ENCODE results near the gene FNDC3B. TPM values are rescaled to one million over a fixed set of nuclear protein-coding genes. Genes with fewer than 3 reads are reported as not detected.

Gene FNDC3B
- total RNA-seq, 1 donor from 2014 or later: 171 TPM

GRCh38 chr3:172102883-172103310, 63.5 kb downstream of the FNDC3B start:
- ATAC-seq (no peak), DNase-seq (ENCODE audit: low spot score) (no peak)
- intact Hi-C loops (cut with DNase I): no loop called here

DNA sequence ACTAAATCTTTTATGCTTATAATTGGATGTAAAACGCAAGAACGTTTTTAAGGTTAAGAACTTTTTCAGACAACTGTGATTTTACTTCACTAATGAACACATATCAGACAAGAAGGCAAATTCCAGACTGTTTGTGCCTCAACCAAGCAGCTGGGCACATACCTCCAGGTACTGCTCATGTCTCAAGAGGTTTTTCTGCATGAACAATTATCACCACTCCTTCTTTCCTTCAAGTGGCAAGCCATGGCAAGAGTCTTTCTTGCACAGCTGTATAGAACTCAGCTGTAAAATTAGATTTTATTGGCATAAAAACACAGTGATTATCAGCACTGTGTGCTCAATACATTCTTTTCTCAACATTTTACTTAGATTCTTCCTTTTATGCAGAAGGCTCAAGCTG, 64.3 kb downstream of the FNDC3B start:
- intact Hi-C loops (cut with DNase I): no loop called here
- ATAC-seq (no peak), DNase-seq (ENCODE audit: low spot score) (no peak)

DNA sequence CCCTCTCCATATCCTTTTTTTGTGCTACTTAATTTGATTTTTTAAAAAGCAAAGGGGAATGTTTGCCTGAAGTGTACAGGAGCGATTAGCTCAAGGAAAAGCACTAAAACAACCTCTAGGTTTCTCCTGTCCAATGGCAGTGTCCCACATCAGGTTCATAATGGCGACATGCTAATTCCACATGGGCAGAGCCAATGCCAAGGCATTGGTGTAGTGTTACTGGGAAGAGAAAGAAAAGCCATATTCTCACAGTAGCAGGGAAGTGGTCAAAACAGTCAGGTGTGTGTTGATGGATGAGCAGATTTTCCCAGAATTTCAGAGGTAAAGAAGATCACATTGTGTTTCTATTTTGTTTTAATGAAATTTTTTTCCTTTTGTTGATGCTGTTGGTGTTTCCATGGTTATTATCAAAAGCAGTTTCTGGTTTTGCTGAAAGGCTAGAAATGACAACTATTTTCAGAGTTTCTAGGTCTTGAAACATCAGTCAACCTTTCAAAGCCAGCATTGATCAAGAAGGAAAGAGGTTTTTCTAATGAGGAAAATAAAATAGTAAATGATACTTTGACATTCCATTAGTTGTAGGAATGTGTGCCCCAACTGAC, 65.2 kb downstream of the FNDC3B start:
- no peak for DNase-seq (ENCODE audit: low spot score)
- intact Hi-C loops (cut with DNase I): no loop called here
- no peak for ATAC-seq

GRCh38 chr3:172106037-172106954, 66.9 kb downstream of the FNDC3B start:
- intact Hi-C loops (cut with DNase I): no loop called here
- DNase-seq (ENCODE audit: low spot score) (no peak), ATAC-seq (peak; percentile 6)

DNA sequence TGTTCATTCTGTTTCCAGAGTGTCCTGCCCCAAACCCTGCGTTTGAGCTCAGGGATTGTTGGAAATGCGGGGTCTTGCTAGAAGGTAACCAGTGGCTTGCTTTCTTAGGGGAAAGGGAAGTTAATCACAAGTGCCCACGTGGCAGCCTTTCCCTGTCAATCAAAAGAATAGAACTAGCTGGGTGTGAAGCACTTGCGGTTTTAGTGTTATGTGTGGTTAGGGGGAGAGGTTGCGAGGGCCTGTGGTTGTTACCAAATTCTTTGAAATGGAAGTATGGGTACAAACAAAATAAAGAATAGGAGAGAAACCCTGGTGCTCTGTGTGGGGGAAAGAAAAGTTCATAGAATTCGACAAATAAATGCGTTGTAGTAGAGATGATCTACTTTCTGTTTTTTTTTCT, 67.6 kb downstream of the FNDC3B start:
- intact Hi-C loops (cut with DNase I): no loop called here

DNA sequence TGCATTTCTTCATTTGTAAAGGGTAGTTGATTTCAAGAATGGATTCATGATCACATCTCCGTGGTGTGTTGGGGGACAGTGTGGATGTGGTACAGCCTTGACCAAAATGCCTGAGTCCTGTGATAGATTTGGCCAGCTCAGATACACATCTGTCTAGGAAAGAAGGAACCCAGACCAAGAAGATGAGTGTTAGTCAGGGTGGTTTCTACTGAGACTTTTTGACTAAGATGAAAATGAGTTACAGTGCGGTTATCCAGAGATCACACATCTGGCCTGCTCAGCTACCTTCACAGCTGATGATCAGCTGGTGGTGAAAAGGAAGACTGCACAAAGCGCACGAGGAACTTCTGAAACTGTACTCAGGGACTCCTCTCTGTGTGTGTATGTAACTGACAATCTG, 68.0 kb downstream of the FNDC3B start:
- intact Hi-C loops (cut with DNase I): no loop called here
- DNase-seq (ENCODE audit: low spot score) (no peak), ATAC-seq (peak; percentile 58)

More for the DNA sequence above, 67.6 kb downstream of the FNDC3B start:
- DNase-seq (ENCODE audit: low spot score): no peak
- peak; percentile 56 for ATAC-seq

GRCh38 chr3:172110127-172110779, 70.9 kb downstream of the FNDC3B start:
- ATAC-seq (no peak), DNase-seq (ENCODE audit: low spot score) (no peak)
- intact Hi-C loops (cut with DNase I): no loop called here

DNA sequence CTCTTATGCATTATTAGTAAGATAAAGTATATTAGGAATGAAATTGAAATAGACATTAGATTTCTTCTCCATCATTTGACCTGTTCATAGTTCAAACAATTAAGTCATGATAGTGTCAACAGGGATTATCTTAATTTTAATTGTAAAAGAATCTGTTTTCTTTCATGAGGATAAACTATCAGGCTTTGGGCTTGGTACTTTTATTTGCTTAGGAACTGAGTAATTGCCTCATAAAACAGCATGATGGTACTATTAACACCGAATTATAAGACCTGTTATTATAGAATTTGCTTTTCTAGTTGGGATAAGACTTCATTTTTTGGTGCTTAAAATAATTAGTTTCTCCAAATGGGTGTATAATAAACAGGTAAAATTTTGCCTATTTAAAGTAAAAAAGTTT, 71.8 kb downstream of the FNDC3B start:
- intact Hi-C loops (cut with DNase I): no loop called here
- ATAC-seq (no peak), DNase-seq (ENCODE audit: low spot score) (no peak)

- DNase-seq (ENCODE audit: low spot score) (no peak), ATAC-seq (no peak)
- intact Hi-C loops (cut with DNase I): no loop called here
These were observed 72.8 kb downstream of the FNDC3B start for GRCh38 chr3:172112078-172112733.

DNA sequence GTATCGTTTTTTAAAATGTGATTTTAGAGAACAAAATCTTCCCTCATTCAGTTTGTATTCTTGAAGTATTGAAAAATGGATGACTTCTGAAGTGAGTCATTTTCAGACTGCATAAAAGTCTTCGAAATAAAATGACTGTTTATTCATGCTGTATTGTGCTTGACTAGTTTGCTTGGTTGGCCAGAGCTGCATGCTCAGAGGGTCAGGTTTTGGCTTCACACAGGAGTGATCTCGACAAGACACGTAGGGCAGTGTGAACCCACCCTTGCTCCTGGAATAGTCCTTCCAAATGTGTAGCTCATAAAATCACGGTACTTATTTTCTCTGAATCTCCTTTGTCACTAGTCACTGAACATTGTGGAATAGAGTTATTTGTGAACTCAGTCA, 73.3 kb downstream of the FNDC3B start:
- intact Hi-C loops (cut with DNase I): no loop called here
- DNase-seq (ENCODE audit: low spot score): no peak
- no peak for ATAC-seq

GRCh38 chr3:172113710-172114109, 74.3 kb downstream of the FNDC3B start:
- ATAC-seq (no peak), DNase-seq (ENCODE audit: low spot score) (no peak)
- intact Hi-C loops (cut with DNase I): loop anchor here (1.0 kb wide), 1 partner anchor 40 kb away; no protein-coding TSS in a partner anchor

DNA sequence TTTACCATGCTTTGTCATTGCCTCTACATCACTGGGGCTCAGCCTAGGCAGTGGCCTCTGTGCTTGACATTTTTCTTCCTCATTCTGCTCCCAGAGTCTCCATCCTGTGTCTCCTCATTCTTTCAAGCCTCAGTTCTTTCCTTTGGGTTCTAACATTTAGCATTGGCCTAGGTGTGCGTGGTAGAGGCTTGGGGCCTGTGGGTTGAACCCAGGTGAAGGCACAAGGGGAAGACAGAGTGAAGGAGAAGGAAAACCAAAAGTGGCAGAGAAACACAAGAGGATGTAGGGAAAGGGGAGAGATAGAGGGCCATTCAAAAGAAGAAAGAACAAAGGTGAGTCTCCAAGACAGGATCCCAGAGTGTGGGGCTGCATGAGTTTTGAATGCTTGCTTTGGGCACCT, 75.7 kb downstream of the FNDC3B start:
- ATAC-seq (no peak), DNase-seq (ENCODE audit: low spot score) (no peak)
- intact Hi-C loops (cut with DNase I): no loop called here

- DNase-seq (ENCODE audit: low spot score) (no peak), ATAC-seq (peak; percentile 58)
- intact Hi-C loops (cut with DNase I): no loop called here
These were observed 76.4 kb downstream of the FNDC3B start for GRCh38 chr3:172115787-172116186.

DNA sequence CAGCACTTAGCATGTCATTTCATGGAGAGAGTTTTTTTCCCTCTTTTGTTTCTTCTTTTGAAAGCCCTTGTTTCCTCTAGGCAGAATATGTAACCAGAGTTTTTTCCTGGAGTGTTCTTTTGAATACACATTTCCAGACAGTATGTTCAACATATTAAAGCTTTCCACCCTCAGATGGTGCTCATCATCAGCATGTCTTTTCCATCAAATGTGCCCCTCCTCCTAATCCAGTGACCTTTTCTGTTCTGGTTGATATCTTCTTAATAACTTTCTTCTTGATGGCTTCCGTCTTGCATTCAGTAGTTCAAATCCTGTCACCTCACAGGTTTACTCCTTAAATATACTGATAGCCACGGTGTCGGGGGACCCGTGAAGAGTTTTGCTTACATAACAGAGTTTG, 78.6 kb downstream of the FNDC3B start:
- DNase-seq (ENCODE audit: low spot score) (no peak), ATAC-seq (no peak)
- intact Hi-C loops (cut with DNase I): no loop called here

DNA sequence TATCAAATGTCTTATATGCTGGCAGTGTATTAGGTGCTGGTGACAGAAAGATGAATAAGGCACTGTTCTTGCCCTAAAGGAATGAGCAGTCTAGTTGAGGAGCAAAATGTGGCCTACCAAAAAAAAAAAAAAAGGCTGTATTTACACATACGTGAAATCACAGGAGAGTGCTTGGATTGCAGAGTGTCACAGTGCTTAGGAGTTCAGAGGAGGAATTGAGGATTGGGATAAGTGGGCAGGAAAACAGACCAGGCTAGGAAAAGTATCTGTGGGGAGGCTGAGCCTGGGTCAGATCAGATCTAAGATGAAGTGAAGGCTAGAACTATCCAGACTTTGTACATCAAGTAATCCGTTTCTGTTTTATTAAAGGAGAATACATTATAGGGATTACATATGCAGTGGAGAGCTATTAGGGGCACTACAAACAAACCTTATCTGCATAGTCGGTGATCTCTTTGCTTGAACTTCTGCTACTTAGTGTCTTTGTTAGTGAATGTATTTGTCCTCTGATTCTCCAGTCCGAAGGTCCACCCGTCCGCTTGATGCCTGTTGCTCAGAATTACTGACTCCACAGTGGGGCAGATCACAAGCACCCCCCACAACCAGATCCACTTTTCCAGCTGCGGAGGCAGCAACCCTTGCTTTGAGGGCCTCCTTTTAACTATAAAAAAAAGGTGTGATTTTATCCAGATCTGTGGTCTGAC, 80.0 kb downstream of the FNDC3B start:
- no peak for DNase-seq (ENCODE audit: low spot score)
- ATAC-seq: no peak
- intact Hi-C loops (cut with DNase I): no loop called here

GRCh38 chr3:172120912-172121311, 81.5 kb downstream of the FNDC3B start:
- intact Hi-C loops (cut with DNase I): loop anchor here (10.0 kb wide), 1 partner anchor 876 kb away; no protein-coding TSS in a partner anchor
- DNase-seq (ENCODE audit: low spot score) (no peak), ATAC-seq (no peak)

DNA sequence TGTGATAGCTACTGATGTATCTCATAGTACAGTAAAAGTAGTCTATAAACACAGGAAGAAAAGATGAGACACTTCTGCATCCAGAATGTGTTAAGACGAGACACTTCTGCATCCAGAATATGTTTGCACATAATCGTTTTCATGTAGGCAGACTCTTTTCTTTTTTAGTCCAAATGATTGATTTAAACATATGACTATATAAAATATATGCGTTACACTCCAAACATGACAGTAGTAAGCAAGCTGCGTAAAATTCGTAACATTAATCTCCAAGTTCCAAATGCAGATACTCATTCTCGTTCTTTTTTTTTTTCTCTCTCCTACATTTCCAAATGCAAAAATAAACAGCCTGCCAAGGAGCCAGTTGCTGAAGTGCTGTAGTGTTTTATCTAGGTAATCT, 82.6 kb downstream of the FNDC3B start:
- ATAC-seq (no peak), DNase-seq (ENCODE audit: low spot score) (no peak)
- intact Hi-C loops (cut with DNase I): loop anchor here (10.0 kb wide), 1 partner anchor 877 kb away; no protein-coding TSS in a partner anchor

GRCh38 chr3:172124271-172124670, 84.9 kb downstream of the FNDC3B start:
- DNase-seq (ENCODE audit: low spot score) (no peak), ATAC-seq (no peak)
- intact Hi-C loops (cut with DNase I): loop anchor here (10.0 kb wide), 1 partner anchor 879 kb away; no protein-coding TSS in a partner anchor

DNA sequence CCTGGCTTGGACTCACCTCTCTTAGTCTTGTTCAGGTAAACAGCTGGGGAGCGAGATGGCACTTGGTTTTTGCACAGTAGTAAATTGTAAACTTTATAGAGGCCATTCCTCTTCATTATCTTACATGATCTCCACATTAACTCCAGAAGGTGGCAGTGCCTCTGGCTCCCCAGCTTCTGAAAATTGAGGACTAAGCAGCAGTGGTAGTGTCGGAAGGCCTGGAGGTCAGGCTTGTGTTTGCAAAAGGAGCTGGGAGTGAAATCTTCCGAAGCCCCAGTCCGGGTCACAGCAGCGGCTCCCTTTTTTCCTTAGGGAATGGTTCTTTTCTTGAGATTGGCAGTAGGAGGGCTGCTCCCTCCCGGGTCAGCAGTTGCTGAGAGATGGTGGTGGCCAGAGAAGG, 85.7 kb downstream of the FNDC3B start:
- DNase-seq (ENCODE audit: low spot score) (no peak), ATAC-seq (no peak)
- intact Hi-C loops (cut with DNase I): loop anchor here (10.0 kb wide), 1 partner anchor 880 kb away; no protein-coding TSS in a partner anchor
